SK-N-MC (cell line): ENCODE results near the gene ATP6AP1.

ENCODE experiments used
- EZH2 ChIP-seq: fragments of 200-600 bp; sonication (generic); IDR thresholded peaks from one replicate; pipeline ENCODE4 v1.6.1; 2017; ENCODE audit warnings: antibody characterized with exemption
- POLR2AphosphoS5 ChIP-seq: IDR thresholded peaks from 2 replicates; pipeline ENCODE4 v1.6.1; 2012; ENCODE audit warnings: mild to moderate bottlenecking, low read depth, low read length, borderline replicate concordance

DNA sequence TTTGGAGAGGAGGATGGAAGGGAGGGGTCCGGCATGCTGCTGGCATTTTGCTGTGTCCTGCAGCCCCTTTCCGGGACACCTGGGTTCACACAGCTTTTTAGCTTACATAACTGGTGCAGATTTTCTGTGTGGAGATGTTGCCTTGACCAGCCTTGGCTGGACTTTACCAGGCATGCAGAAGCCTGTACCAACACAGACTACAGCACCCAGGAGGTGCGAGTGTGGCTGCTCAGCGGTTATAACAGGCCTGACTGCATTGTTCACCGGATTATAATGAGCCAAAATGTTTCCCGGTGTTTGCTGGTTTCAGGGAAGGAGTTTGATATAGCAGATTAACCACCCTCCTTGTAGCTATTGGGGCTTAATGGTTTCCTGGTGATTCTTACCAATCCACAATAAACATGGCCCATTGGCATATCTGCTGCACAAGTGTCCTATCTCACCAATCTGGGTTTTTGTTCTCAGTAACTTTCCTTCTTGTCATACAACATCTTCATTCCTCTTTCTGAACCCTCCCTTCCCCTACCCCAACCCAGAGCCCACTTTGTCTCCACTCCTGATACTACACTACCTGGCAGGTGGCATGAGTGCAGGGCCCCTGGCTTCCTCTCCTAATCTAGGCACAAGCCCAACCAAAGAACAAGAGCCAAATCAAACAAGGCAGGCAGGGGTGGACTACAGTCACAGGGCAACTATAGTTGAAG lies 26.4 kb upstream of the ATP6AP1 start:
- no peak for TF ChIP-seq EZH2
- TF ChIP-seq POLR2AphosphoS5 = no peak; the same call in 1 of the 2 replicates
